RCC 7860 (cell line): ENCODE measurements around the gene PHF21B.
"Not testable (repeated sequence)": the region's sequence is repeated elsewhere in the genome, so short reads cannot be mapped to it uniquely, and the experiment has no call there.

Source experiments
- DNase-seq: peaks from one replicate; pipeline ENCODE4 v3.0.0-alpha.2; 2015; ENCODE audit warnings: low spot score
- FAIRE-seq: peaks from 2 replicates; lab custom pipeline; 2012; peaks lifted over from hg19 to GRCh38; lab: Jason Lieb, UNC

The PHF21B gene

DNA sequence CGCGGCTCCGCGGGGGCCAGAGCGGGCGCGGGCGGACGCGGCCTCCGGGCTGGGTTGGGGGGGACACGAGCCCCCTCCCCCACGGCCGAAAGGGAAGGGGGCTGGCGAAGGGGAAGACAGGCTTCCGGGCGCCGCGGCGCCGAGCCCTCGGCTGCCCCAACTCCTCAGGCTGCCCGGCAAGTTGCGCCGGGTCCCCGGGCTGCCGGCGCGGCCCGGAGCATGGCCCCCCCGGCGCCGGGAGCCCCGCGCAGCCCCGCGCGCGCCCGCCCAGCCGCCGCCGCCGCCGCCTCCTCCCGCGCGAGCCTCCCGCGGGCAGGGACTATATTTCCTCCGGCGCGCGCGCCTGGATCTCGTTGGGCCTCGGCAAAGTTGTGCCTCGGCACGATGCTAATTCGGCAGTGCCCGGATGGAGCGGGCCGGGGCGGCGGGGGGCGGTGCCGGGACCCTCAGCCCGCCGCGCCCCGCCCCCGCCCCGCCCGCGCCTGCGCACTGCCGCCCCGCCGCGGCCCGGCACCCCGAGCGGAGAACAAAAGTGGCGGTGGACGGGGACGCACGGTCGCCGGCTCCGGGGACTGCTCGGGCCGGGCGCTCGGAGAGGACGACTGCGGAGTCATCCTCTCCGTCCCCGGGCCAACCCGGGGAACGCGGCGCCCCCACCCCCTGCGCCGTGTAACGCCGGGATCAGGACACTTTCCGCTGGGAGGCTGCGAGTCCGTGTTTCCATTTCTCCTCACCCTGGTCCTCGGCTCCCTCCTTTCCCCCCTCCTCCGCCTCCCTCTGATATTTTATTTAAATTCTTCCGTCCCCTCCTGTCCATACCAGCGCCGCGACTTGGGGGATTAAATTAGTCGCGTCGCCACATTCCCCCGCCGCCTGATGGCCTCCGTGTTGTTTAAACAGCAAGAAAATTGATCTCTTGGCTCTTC lies at the start of gene PHF21B:
Gene PHF21B (minus strand): TSS at position 400 of the 926 bp plus-strand sequence. CDS start 456 bp downstream, outside the sequence.
- FAIRE-seq, result no peak
- DNase-seq, result no peak

DNA sequence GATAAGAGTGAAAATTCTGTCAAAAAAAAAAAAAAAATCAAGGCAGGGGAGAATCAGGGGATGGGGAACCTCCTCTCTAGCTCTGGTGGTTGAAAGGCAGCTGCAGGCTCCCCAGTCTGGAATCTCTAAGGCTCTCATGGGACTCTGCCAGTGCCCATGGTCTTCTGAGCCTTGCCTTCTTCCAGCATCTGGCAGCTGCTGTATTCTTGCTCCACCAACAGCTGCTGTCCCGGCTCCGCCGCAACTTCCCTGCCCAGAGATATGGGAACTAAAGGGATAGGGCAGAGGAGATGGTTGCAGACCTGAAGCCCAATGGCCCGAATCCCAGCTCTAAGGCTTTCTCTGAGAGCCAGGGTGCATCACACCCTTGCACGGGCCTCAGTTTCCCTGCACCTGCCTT lies 49.5 kb upstream of the PHF21B start:
- FAIRE-seq (no peak), DNase-seq (no peak)

DNA sequence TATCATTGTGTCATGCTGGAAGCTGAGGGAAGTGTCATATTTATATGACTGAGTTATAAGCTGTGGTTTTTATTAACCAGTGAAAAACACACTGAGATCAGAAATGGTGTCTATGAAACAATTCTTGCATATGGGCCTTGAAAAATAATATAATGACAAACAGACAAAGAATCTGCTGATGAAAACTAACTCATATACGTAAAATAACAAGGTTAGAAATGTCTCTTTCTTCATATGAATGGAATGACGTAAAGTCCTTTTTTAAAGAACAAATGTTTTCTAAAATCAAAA lies 48.8 kb upstream of the PHF21B start:
- FAIRE-seq, result no peak

DNA sequence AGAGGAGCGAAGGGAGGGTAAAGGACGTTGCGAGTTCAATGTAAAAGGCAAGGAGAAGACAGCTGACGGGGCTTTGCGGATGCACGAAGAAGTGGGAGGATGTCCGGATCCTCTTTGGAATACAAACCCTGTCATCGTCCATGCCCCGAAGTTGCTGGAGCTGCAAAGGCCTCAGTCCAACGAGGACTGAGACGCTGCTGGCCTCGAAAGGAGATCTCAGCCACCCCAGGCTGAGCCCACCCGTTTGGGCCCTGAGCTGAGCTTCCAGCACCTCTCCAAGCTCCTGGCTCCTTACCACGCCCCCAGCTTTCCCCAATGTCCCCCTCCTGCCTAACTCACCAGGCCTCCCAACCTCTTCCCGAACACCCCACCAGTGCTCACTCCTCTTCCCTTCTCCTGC lies 46.1 kb upstream of the PHF21B start:
- FAIRE-seq, result no peak
- DNase-seq, result no peak

More for the DNA sequence above, 48.8 kb upstream of the PHF21B start:
- DNase-seq, result no peak

DNA sequence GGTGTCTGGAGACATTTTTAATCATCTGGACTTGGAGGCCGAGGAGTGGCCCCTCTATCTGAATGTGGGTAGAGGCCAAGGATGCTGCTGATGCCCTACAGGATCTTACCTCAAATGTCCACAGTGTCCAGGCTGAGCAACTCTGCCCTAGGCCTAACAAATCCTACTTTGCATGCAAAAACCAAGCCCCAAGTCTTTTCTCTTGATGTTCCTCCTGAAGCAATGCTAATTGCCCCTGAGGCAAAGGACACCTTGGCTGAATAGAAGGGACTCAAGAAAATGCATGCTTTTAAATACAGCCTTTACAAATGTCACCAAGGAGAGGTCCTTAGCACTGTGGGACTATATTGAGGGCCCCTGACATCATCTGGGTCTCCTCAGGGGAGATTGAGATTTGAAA lies 43.8 kb upstream of the PHF21B start:
- no peak for FAIRE-seq
- no peak for DNase-seq

DNA sequence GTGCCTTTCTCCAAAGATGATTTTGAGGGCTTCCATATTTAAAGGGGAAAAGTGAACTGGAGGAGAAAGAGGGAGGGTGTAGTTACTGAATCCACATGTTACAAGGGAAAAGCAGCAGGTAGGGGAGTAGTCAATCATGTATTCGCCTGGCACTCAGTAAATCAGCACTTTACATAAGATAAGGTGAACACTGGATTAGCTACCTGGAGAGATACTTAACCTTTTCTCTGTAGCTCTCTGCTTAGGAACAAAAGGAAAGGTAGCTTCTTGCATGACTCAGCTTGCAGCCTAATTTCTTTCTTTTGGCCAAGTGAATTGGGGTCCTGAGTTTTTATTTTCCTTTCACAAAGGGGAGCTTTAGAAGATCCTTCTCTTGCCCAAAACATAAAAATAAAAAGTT lies 43.3 kb upstream of the PHF21B start:
- no peak for FAIRE-seq
- no peak for DNase-seq

DNA sequence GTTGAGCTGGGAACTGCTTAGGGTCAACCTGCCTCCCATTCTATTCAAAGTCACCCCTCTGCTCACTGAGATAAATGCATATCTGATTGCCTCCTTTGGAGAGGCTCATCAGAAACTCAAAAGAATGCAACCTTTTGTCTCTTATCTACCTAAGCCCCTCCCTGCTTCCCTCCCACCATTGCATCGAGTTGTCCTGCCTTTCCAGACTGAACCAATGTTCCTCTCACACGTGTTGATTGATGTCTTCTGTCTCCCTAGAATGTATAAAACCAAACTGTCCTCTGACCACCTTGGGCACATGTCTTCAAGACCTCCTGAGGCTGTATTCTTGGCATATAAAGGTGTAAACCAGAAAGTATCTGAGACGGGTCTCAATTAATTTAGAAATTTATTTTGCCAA lies 42.9 kb upstream of the PHF21B start:
- not testable (repeated sequence) for FAIRE-seq, DNase-seq

DNA sequence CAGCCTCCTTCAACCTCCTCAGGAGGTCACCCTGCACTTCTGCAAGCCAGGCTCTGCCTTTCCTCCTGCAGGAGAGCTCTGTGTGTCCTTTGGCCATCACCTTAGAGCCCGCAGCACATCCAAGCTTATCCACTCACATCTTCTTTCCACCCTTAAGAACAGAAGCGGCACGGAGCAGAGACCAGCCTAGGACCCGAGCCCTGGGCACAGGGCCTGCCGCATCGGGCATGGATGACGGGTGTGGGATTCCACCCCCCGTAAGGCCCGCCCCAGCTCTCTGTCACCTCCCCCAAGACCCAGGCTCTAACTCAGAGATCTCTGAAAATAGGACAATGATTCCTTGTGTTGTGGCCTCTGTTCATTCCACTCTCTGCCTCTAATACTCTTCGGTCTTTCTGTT lies 42.1 kb upstream of the PHF21B start:
- no peak for DNase-seq
- FAIRE-seq, result no peak

DNA sequence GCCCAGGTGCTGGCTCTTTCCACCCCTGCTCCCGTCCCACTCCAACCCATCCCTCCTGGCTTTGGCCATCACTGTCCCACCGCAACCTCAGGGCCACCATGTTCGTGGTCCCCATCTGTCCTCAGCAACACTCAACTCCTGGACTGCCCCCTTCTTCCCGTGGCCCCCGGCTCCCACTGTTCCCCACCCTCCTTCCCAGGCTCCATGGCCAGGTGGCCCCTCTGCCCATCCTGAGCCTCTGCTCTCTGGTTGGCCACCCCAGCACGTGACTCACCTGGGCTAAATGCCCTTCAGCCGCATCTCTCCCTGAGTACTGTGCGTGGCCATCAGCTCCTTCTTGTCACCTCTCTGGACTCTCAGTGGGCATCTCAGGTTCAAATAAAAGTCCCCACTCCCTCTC lies 41.6 kb upstream of the PHF21B start:
- DNase-seq (no peak), FAIRE-seq (no peak)

DNA sequence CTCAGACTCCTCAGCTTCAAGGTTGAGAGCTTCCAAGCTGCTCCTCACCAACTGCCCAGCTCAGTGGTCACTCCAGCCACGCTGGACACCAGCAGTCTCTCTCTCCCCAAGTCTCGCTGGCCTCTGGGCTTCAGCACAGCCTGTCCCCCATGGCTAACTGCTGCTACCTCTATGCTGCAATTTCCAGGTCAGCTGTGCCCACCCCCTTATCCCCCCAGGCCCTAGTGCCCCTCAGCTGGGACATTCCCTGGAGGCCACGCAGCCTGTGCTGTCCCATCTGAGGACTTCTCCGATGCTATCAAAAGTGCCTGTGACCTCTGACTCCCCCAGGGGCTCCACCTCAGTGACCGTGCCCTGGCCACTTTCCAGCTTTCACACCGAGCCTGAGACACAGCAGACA lies 37.5 kb upstream of the PHF21B start:
- DNase-seq (no peak), FAIRE-seq (no peak)

DNA sequence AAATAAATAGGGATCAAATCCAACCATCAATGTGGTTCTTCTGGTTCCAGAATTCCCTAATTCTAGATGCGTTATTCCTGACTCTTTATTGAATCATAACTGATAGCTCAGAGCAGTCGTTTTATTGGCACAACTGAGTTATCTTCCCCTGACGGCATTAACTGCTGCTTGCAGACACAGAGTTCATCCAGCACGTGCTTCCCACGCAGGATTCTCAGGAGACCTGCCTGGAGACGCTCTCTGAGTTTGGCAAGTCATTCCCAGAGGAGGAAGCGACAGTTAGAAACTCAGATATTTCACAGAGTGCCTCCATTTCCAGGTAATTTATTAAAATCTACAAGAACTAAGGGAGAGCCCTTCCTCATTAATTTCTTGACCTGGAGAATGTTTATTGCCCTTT lies 35.4 kb upstream of the PHF21B start:
- FAIRE-seq (no peak), DNase-seq (no peak)

DNA sequence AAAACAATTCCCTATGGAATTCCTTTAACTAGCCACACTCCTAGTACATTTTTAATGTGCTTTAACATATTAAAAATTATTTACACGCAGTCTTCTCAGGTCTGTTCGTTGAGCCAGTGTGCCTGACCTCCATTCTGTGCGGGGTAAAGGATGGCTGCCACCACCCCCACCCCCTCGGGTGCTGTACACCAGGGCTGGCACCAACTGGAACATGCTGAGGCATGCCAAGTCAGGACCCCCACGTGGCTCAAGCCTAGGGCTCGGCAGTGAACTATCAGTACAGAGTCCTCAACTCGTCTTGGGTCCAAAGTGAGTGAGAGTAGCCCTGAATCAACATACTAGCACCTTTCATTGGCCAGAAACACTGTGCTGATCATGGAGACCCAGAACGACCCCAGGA lies 32.5 kb upstream of the PHF21B start:
- DNase-seq, result no peak
- FAIRE-seq, result no peak

DNA sequence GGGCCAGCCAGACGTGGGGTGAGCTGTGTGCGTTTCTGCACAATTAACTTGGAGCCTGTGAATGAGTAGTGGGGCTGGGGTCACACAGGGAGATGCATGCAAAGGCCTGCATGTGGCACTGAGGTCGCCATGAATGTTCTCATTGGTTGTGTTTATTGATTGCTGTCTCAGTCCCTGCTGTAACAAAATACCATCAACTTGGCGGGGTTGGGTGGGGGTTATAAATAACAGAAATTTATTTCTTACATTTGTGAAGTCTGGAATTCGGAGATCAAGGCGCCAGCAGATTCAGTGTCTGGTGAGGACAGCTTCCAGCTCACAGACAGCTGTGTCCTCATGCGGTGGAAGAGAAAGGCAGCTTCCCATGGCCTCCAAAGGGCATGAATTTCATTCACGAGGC lies 29.3 kb upstream of the PHF21B start:
- no peak for DNase-seq
- no peak for FAIRE-seq

DNA sequence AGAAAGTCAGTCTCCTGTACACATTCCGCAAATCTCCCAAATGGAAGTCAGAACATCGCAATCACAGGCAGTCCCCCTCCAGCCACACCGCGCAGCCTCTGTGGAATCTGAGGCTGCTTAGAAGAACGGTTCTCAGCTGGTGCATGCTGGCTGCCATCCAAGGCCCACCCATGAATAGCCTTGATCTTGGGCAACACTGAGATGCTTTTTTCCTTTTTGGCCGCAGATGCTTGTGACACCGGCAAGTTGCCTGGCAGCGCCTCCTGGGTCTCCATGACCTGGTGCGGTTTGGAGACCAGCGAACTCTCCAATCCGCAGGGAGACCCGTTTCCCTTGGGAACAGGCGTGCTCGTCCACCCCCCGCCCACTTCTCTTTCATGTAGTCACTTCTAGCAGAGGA lies 26.3 kb upstream of the PHF21B start:
- DNase-seq, result no peak
- FAIRE-seq, result no peak

DNA sequence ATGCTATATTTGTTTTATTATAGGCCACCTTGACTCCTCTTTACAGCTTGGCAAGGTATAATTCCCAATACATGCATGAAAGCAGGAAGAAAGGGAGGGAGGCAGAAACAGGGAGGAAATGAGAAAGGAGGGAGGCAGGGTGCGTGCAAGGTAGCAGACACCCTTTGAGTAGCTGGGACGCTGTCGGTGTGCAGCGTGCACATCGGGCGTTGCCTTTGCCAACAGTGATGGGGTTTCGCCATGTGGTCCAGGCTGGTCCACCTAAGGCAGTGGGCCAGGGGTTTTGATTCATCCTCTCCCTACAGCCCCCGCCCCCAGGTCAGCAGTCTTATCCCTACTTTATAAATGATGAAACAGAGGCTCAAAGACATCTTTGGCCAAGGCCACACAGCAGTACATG lies 25.0 kb upstream of the PHF21B start:
- FAIRE-seq, result no peak

DNA sequence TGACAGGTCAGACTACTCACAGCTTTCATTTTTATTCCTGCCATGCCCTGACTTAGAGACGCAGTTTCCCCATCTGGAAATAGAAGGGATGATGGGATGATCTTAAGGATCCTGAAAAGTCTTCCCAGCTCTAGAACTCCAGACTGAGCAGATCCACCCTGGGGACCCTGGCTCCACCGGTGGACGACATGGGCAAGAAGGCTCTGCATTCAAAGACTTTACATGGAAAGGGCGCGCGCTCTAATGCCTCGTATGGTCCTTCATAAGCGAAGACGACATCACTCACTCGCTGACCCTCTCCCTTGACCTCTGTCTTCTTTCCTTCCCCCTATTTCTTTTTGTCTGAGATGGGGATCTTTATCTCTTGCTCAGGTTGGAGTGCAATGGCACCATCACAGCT lies 24.4 kb upstream of the PHF21B start:
- FAIRE-seq (no peak), DNase-seq (no peak)

More for the DNA sequence above, 25.0 kb upstream of the PHF21B start:
- DNase-seq, result no peak

DNA sequence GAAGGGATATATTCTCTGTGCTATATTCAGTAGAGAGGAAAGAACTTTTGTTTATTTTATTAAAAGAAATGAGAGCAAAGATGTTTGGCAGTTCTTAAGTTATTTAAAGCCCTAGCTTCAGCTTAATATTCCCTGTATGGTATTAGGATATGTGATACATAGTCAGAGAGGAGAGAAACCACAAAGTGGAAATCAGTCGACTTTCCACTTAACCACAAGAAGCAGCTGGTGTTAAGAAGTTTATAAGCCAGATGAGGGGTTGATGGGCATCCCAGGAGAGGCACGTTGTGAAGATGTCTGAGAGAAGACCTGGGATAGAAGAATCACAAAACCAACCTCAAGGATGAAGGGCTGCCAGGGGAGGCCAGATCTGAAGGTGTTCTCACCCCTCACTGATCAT lies 23.3 kb upstream of the PHF21B start:
- no peak for DNase-seq
- no peak for FAIRE-seq

DNA sequence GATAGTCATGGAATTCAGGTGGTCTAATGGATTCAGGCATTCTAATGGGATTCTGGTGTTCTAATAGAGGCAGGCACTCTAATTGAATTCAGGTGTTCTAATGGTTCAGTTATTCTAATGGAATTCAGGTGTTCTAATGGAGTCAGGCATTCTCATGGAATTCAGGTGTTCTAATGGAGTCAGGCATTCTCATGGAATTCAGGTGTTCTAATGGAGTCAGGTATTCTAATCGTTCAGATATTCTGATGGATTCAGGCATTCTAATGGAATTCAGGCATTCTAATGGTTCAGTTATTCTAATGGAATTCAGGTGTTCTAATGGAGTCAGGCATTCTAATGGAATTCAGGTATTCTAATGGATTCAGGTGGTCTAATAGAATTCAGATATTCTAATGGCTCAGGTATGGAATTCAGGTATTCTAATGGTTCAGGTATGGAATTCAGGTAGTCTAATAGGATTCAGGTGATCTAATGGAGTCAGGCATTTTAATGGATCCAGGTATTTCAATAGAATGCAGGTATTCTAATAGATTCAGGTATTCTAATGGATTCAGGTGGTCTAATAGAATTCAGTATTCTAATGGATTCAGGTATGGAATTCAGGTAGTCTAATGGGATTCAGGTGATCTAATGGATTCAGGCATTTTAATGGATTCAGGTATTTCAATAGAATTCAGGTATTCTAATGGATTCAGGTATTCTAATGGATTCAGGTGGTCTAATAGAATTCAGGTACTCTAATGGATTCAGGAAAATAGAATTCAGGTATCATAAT lies 22.0 kb upstream of the PHF21B start:
- DNase-seq (no peak), FAIRE-seq (no peak)

DNA sequence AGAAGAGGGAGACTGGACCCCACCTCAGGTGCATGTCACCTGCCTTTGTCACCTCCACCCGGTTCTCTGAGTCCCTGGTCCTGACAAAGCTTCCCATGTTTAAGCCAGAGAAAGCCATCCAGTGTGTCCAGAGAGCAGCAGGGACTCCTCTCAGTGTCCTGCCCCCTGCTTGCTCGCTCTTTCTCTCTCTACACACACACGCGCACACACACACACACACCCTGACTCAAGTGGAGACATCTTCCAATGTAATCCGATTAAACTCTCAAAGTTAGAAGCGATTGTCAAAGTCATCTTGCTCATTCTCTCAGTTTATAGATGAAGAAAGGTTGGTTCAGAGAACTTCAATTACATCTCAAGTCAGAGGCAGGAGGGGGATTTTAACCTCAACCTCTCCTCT lies 19.7 kb upstream of the PHF21B start:
- FAIRE-seq, result no peak

DNA sequence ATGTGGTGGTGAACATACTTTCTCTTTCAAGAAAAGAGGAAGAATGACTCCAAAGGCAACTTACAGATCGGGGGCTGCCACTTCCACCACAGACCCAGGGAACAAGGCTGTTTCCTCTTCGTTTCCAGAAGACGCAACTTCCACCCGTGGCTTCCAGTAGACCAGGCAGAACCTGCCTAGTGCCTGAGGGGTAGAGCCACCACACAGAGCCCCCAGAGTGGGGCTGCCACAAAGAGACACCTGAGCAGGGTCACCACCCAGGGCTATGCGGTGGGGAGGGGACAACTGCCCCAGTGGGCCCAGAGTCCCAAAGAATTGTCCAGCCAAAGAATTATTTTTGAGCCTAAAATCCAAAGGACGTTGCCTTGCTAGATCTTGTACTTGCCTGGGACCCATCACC lies 16.7 kb upstream of the PHF21B start:
- FAIRE-seq, result no peak
- DNase-seq, result no peak

More for the DNA sequence above, 19.7 kb upstream of the PHF21B start:
- no peak for DNase-seq

DNA sequence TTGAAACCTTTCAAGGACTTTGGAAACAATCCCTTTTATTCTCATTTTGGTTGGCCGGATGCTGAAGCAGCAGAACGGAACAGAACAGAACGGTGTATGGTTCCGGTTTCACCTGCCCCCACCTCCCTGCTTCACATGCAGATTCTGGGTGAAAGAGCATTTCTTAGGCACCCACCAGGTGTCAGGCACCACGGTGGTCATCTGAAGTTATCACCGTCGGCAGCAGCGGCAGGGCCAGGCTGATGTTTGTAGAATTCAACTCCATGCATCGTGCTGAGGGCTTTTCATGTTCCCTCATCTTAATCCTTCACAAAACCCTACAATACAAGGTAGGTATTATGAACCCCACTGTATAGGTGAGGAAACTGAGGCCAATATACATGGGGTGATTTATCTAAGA lies 13.6 kb upstream of the PHF21B start:
- FAIRE-seq, result no peak
- no peak for DNase-seq
